ENCODE data around the gene RNF183. TPM values are rescaled to one million over a fixed set of nuclear protein-coding genes. Genes with fewer than 3 reads are reported as not detected.
"Not testable (repeated sequence)": the region's sequence is repeated elsewhere in the genome, so short reads cannot be mapped to it uniquely, and the experiment has no call there.

The RNF183 gene
- total and polyA plus RNA-seq, 4 donors = not detected

GRCh38 chr9:113296247-113296646 lies 6.9 kb downstream of the RNF183 start:
- DNase-seq; H3K9me3 ChIP-seq (ENCODE audit: control insufficient read depth, low read length); H3K4me3 ChIP-seq (ENCODE audit: low read length in 2 of 2); H3K36me3 ChIP-seq (ENCODE audit: control insufficient read depth in 1 of 2, insufficient read depth in 2 of 2, low read length in 1 of 2); H3K4me1 ChIP-seq (ENCODE audit: control insufficient read depth in 1 of 2, insufficient read depth in 2 of 2, low read length in 2 of 2); H3K27ac ChIP-seq (ENCODE audit: low read depth in 1 of 2, low read length in 2 of 2); intact Hi-C loops (cut with DNase I); ATAC-seq (ENCODE audit: low FRiP score); H3K27me3 ChIP-seq (ENCODE audit: control insufficient read depth in 1 of 2, insufficient read depth in 2 of 2, low read length in 1 of 2): not testable (repeated sequence)
- WGBS, 2 donors = 90 to 91% methylated on average over 8 of the region's 8 CpGs

DNA sequence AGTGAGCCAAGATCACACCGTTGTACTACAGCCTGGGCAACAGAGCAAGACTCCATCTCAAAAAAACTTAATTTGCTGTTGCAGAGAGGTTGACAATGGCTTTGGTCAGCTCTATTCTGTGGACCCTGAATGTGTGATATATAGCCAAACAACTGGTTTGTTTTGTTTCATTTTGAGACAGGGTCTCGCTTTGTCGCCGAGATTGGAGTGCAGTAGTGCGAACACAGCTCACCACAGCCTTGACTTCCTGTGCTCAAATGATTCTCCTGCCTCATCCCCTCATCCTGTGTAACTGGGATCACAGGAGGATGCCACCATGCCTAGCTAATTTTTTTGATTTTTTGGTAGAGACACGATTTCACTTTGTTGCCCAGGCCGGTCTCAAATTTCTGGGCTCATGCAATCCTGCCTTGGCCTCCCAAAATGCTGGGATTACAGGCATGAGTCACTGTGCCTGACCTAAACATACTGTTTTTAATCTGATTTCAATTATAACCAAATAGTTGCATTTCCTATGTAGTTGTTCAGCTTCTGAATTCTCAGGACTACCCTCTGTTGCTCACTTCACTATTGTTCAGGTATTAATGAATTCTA lies 9.8 kb downstream of the RNF183 start:
- H3K9me3 ChIP-seq (ENCODE audit: control insufficient read depth, low read length) = no peaks in the 10 kb centered on the region
- 86 to 87% methylated on average over 7 of the region's 7 CpGs for WGBS, 2 donors
- no peak for DNase-seq
- H3K36me3 ChIP-seq (ENCODE audit: control insufficient read depth in 1 of 2, insufficient read depth in 2 of 2, low read length in 1 of 2) = peaks cover 8 to 9% of the 10 kb centered on the region in 2 donors
- no peak for ATAC-seq (ENCODE audit: low FRiP score)
- intact Hi-C loops (cut with DNase I) = no loop called here
- no peaks in the 10 kb centered on the region for H3K4me1 ChIP-seq (ENCODE audit: control insufficient read depth in 1 of 2, insufficient read depth in 2 of 2, low read length in 2 of 2)
- H3K27me3 ChIP-seq (ENCODE audit: control insufficient read depth in 1 of 2, insufficient read depth in 2 of 2, low read length in 1 of 2) = no peaks in the 10 kb centered on the region
- no peak overlapping the region for H3K4me3 ChIP-seq (ENCODE audit: low read length in 2 of 2)
- H3K27ac ChIP-seq (ENCODE audit: low read depth in 1 of 2, low read length in 2 of 2) = no peak overlapping the region

GRCh38 chr9:113290052-113290607 lies 13.0 kb downstream of the RNF183 start:
- no peaks in the 10 kb centered on the region for H3K27me3 ChIP-seq (ENCODE audit: control insufficient read depth in 1 of 2, insufficient read depth in 2 of 2, low read length in 1 of 2)
- H3K4me3 ChIP-seq (ENCODE audit: low read length in 2 of 2) = no peak overlapping the region
- no peak overlapping the region for H3K27ac ChIP-seq (ENCODE audit: low read depth in 1 of 2, low read length in 2 of 2)
- WGBS, 2 donors = 95 to 98% methylated on average over 6 of the region's 6 CpGs
- ATAC-seq (ENCODE audit: low FRiP score) (no peak), DNase-seq (no peak)
- no peaks in the 10 kb centered on the region for H3K4me1 ChIP-seq (ENCODE audit: control insufficient read depth in 1 of 2, insufficient read depth in 2 of 2, low read length in 2 of 2)
- H3K36me3 ChIP-seq (ENCODE audit: control insufficient read depth in 1 of 2, insufficient read depth in 2 of 2, low read length in 1 of 2) = peaks cover 9 to 14% of the 10 kb centered on the region in 2 donors
- intact Hi-C loops (cut with DNase I) = no loop called here
- H3K9me3 ChIP-seq (ENCODE audit: control insufficient read depth, low read length) = no peaks in the 10 kb centered on the region

- ATAC-seq (ENCODE audit: low FRiP score) (no peak), DNase-seq (no peak)
- WGBS, 2 donors = 77% methylated on average over 2 of the region's 2 CpGs
- Histone ChIP-seq H3K4me3 (ENCODE audit: low read length in 2 of 2) (no peak overlapping the region), H3K4me1 (ENCODE audit: control insufficient read depth in 1 of 2, insufficient read depth in 2 of 2, low read length in 2 of 2) (no peaks in the 10 kb centered on the region), H3K9me3 (ENCODE audit: control insufficient read depth, low read length) (no peaks in the 10 kb centered on the region), H3K27me3 (ENCODE audit: control insufficient read depth in 1 of 2, insufficient read depth in 2 of 2, low read length in 1 of 2) (no peaks in the 10 kb centered on the region), H3K27ac (ENCODE audit: low read depth in 1 of 2, low read length in 2 of 2) (no peak overlapping the region), H3K36me3 (ENCODE audit: control insufficient read depth in 1 of 2, insufficient read depth in 2 of 2, low read length in 1 of 2) (peaks cover 11 to 17% of the 10 kb centered on the region in 2 donors)
- intact Hi-C loops (cut with DNase I) = no loop called here
Observed at GRCh38 chr9:113289091-113289490, 14.1 kb downstream of the RNF183 start.

DNA sequence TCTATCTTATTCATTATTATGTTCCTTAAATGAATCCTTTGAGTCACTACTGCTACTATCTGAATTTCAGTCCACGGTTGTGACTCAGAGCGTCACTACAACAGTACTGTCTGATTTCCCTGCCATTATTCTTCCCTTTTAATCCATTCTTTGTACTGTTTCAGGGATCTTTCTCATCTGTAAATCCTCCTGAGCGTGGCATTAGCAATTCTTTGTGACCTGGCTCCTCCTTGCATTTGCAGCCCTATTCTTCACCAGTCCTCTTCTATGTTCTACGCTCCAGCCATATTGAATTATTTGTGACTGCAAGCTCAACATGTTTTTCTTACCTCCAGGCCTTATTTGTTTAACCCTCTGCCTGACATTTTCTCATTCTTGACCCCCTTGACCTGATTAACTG lies 21.8 kb downstream of the RNF183 start:
- Histone ChIP-seq H3K36me3 (ENCODE audit: control insufficient read depth in 1 of 2, insufficient read depth in 2 of 2, low read length in 1 of 2) (peaks cover 6% of the 10 kb centered on the region in 2 donors), H3K27me3 (ENCODE audit: control insufficient read depth in 1 of 2, insufficient read depth in 2 of 2, low read length in 1 of 2) (no peaks in the 10 kb centered on the region), H3K27ac (ENCODE audit: low read depth in 1 of 2, low read length in 2 of 2) (no peak overlapping the region), H3K9me3 (ENCODE audit: control insufficient read depth, low read length) (no peaks in the 10 kb centered on the region), H3K4me1 (ENCODE audit: control insufficient read depth in 1 of 2, insufficient read depth in 2 of 2, low read length in 2 of 2) (peaks cover 0 to 2% of the 10 kb centered on the region in 2 donors), H3K4me3 (ENCODE audit: low read length in 2 of 2) (no peak overlapping the region)
- DNase-seq (no peak), ATAC-seq (ENCODE audit: low FRiP score) (no peak)
- intact Hi-C loops (cut with DNase I) = no loop called here
- 95 to 96% methylated on average over 4 of the region's 4 CpGs for WGBS, 2 donors

- DNase-seq (no peak), ATAC-seq (ENCODE audit: low FRiP score) (no peak)
- peaks cover 4% of the 10 kb centered on the region in 2 donors for H3K36me3 ChIP-seq (ENCODE audit: control insufficient read depth in 1 of 2, insufficient read depth in 2 of 2, low read length in 1 of 2)
- no peaks in the 10 kb centered on the region for H3K9me3 ChIP-seq (ENCODE audit: control insufficient read depth, low read length)
- peaks cover 2 to 4% of the 10 kb centered on the region in 2 donors for H3K4me1 ChIP-seq (ENCODE audit: control insufficient read depth in 1 of 2, insufficient read depth in 2 of 2, low read length in 2 of 2)
- WGBS, 2 donors = 85 to 89% methylated on average over 4 of the region's 4 CpGs
- H3K4me3 ChIP-seq (ENCODE audit: low read length in 2 of 2) = no peak overlapping the region
- H3K27me3 ChIP-seq (ENCODE audit: control insufficient read depth in 1 of 2, insufficient read depth in 2 of 2, low read length in 1 of 2) = no peaks in the 10 kb centered on the region
- intact Hi-C loops (cut with DNase I) = loop anchor here (5.0 to 10.0 kb wide), 5 partner anchors 123 to 378 kb away; partner anchors contain the start of gene ALAD (in 2 of the 2)
- no peak overlapping the region for H3K27ac ChIP-seq (ENCODE audit: low read depth in 1 of 2, low read length in 2 of 2)
Observed at GRCh38 chr9:113278840-113279239, 24.3 kb downstream of the RNF183 start.

DNA sequence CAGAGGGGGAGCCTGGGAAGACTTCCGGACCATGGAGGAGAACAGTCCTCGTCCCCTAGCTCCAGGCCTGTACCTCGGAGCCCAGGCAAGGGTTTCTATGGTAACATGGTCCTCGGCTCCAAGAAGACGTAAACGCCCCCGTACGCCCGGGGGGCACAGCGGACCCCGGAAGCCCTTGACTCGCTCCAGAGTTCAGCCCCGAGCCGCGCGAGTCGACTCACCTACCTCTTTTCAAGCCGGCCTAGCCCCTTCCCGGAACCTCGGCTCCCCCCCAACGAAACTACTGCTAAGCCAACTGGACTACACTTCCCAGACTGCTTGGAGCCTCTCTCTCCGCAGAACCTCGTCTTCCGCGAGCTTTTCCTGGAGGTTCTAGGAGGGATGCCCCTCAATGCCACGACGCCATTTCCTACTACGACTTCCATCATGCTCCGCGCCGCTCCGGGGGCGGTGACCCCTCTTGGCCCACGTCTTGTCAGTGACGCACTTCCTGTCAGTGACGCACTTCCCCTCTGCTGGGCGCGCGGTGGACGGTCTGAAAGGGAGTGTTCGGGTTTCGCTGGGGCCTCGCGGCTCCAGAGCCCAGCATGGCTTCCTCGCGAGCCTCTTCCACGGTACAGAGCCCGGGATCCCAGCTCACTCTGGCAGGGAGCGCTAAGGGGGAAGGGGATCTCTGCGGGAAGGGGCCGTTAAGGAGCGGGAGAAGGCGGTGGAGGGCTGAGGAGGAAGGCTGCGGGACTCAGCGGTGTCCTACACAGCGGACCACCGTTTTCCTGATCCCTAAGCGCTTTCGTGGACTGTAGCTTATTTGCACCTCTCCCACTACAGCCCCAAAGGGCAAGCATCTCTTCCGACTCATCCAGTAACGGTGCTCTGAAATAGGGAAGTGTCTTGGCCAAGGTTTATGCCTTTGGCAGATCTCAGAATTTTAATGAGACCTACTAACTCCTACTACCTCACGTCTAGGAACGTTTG lies 27.7 kb downstream of the RNF183 start, which contains the start of the genes CDC26 and PRPF4:
CDC26 (minus strand) TSS at position 416 of the 975 bp plus-strand sequence. CDS start 3,065 bp downstream, outside the sequence.
PRPF4 (plus strand) TSS at position 502 of the 975 bp plus-strand sequence; CDS start at position 588, 86 bp downstream.
- peaks cover 2 to 6% of the 10 kb centered on the region in 2 donors for H3K36me3 ChIP-seq (ENCODE audit: control insufficient read depth in 1 of 2, insufficient read depth in 2 of 2, low read length in 1 of 2)
- no peaks in the 10 kb centered on the region for H3K9me3 ChIP-seq (ENCODE audit: control insufficient read depth, low read length)

GRCh38 chr9:113274474-113275156 lies 28.6 kb downstream of the RNF183 start:
- intact Hi-C loops (cut with DNase I) = loop anchor here (2.0 to 10.0 kb wide), 7 partner anchors 54 to 383 kb away; partner anchors contain the start of genes ALAD (in 2 of the 2), FKBP15 (in 1 of the 2), SLC31A1 (in 1 of the 2) and WDR31 (in 1 of the 2)
- peak; percentile 71 for ATAC-seq (ENCODE audit: low FRiP score)
- Histone ChIP-seq H3K4me3 (ENCODE audit: low read length in 2 of 2) (peak overlapping the region; percentile 64 to 97), H3K4me1 (ENCODE audit: control insufficient read depth in 1 of 2, insufficient read depth in 2 of 2, low read length in 2 of 2) (peaks cover 2 to 4% of the 10 kb centered on the region in 2 donors), H3K27me3 (ENCODE audit: control insufficient read depth in 1 of 2, insufficient read depth in 2 of 2, low read length in 1 of 2) (no peaks in the 10 kb centered on the region), H3K27ac (ENCODE audit: low read depth in 1 of 2, low read length in 2 of 2) (peak overlapping the region; percentile 47 to 82), H3K9me3 (ENCODE audit: control insufficient read depth, low read length) (no peaks in the 10 kb centered on the region), H3K36me3 (ENCODE audit: control insufficient read depth in 1 of 2, insufficient read depth in 2 of 2, low read length in 1 of 2) (peaks cover 5 to 12% of the 10 kb centered on the region in 2 donors)
- 0% methylated on average over 15 of the region's 15 CpGs for WGBS, 2 donors
- no peak for DNase-seq

More for the DNA sequence above, 27.7 kb downstream of the RNF183 start, which contains the start of the genes CDC26 and PRPF4:
- peak within 1 kb of the TSS; percentile 47 to 82 for H3K27ac ChIP-seq (ENCODE audit: low read depth in 1 of 2, low read length in 2 of 2)
- 0% methylated on average over 58 to 63 of the region's 63 CpGs for WGBS, 2 donors
- peak within 1 kb of the TSS; percentile 64 to 97 for H3K4me3 ChIP-seq (ENCODE audit: low read length in 2 of 2)
- peak; percentile 98 for DNase-seq
- peaks cover 2 to 4% of the 10 kb centered on the region in 2 donors for H3K4me1 ChIP-seq (ENCODE audit: control insufficient read depth in 1 of 2, insufficient read depth in 2 of 2, low read length in 2 of 2)
- peak; percentile 98 for ATAC-seq (ENCODE audit: low FRiP score)
- H3K27me3 ChIP-seq (ENCODE audit: control insufficient read depth in 1 of 2, insufficient read depth in 2 of 2, low read length in 1 of 2) = no peaks in the 10 kb centered on the region
- intact Hi-C loops (cut with DNase I) = loop anchor here (2.0 to 10.0 kb wide), 7 partner anchors 55 to 382 kb away; partner anchors contain the start of genes ALAD (in 2 of the 2), FKBP15 (in 1 of the 2), SLC31A1 (in 1 of the 2) and WDR31 (in 1 of the 2)
